K562 (cell line): Measurements from ENCODE around the gene MLIP. TPM values are rescaled to one million over a fixed set of nuclear protein-coding genes. Genes with fewer than 3 reads are reported as not detected.

Experiments used
- ATAC-seq: fragments of 200-7000 bp; cut with Tn5 transposase; 3 replicates; pipeline ENCODE4 v1.9.1; 2020; ENCODE audit warnings: moderate library complexity
- BruUV-seq: library from RNA; stranded (reverse); fragments of 400-500 nt; replicated peaks from 2 replicates; lab custom pipeline; 2021; lab: Mats Ljungman, UMichigan
- CTCF ChIA-PET: fragments of 300-600 bp; formaldehyde crosslinking; extraction: SDS; loops from one replicate; lab custom pipeline; 2021; ENCODE audit warnings: low intra/inter-chr PET ratio; lab: Yijun Ruan, JAX
- POLR2A ChIA-PET: fragments of 300-600, 350-650 bp; sonication (Branson Sonifier 250); formaldehyde crosslinking; extraction: SDS; loops from one replicate; lab custom pipeline; 2021; ENCODE audit warnings: antibody characterized with exemption, inconsistent platforms; lab: Yijun Ruan, JAX
- DNase-seq, 4 experiments: peaks; one replicate each; pipeline versions ENCODE4 v3.0.0 to v3.0.0-alpha.2; 2011 to 2018; ENCODE audit warnings: low spot score in 3 of 4, mixed read lengths in 3 of 4; ENCODE audit errors: extremely low read depth in 1 of 4
- FAIRE-seq: peaks from 2 replicates; lab custom pipeline; 2011; peaks lifted over from hg19 to GRCh38; lab: Jason Lieb, UNC
- H2AFZ ChIP-seq: 2 replicates; pipeline ENCODE4 v1.6.0; 2011; ENCODE audit warnings: low read depth, low read length, control low read depth, inconsistent platforms
- H3K27ac ChIP-seq: fragments of 200-600 bp; 3 replicates; pipeline ENCODE4 v1.8.0; 2011; ENCODE audit warnings: low read depth, mild to moderate bottlenecking, control low read depth, inconsistent platforms, low read length, moderate library complexity, mixed read lengths; ENCODE audit errors: extremely low read depth
- H3K27me3 ChIP-seq, 2 experiments: fragments of 300-600 bp in 1 of 2; 2 replicates in 1 of 2; 3 replicates in 1 of 2; pipeline versions ENCODE4 v1.6.0 to v1.8.0; 2011; ENCODE audit warnings: inconsistent platforms in 2 of 2, low read length in 2 of 2, mild to moderate bottlenecking in 1 of 2, mixed read lengths in 1 of 2, moderate library complexity in 1 of 2; ENCODE audit not compliant: control insufficient read depth in 2 of 2, insufficient read depth in 2 of 2
- H3K36me3 ChIP-seq: fragments of 300-600 bp; 3 replicates; pipeline ENCODE4 v1.8.0; 2011; ENCODE audit warnings: mild to moderate bottlenecking, low read length, inconsistent platforms; ENCODE audit not compliant: control insufficient read depth, insufficient read depth
- H3K4me1 ChIP-seq, 2 experiments: fragments of 200-600 bp in 1 of 2; replicated peaks in 1 of 2; 2 replicates in 1 of 2; 3 replicates in 1 of 2; pipeline versions ENCODE4 v1.5.1 to v1.8.0; 2011; ENCODE audit warnings: inconsistent platforms in 2 of 2, low read length in 2 of 2, mild to moderate bottlenecking in 1 of 2, mixed read lengths in 1 of 2, moderate library complexity in 1 of 2; ENCODE audit not compliant: control insufficient read depth in 2 of 2, insufficient read depth in 2 of 2
- H3K4me2 ChIP-seq: 2 replicates; pipeline ENCODE4 v1.6.1; 2011; ENCODE audit warnings: low read length, control low read depth, inconsistent platforms, mixed read lengths; ENCODE audit not compliant: insufficient read depth
- H3K4me3 ChIP-seq: fragments of 200-600 bp; sonication (generic), shearing (Covaris generic); 2 replicates; pipeline ENCODE4 v1.5.1; 2016; ENCODE audit warnings: control low read depth, inconsistent platforms
- H3K79me2 ChIP-seq: fragments of 200-600 bp; 3 replicates; pipeline ENCODE4 v1.8.0; 2011; ENCODE audit warnings: low read length, inconsistent platforms; ENCODE audit not compliant: control insufficient read depth, insufficient read depth
- H3K9ac ChIP-seq, 2 experiments: 2 replicates each; pipeline versions ENCODE4 v1.6.0 to v1.6.1; 2011; ENCODE audit warnings: low read depth in 2 of 2, low read length in 2 of 2, control low read depth in 1 of 2, inconsistent platforms in 1 of 2, mild to moderate bottlenecking in 1 of 2, mixed read lengths in 1 of 2; ENCODE audit not compliant: insufficient read depth in 1 of 2
- H3K9me1 ChIP-seq: one replicate; pipeline ENCODE4 v1.6.0; 2011; ENCODE audit warnings: inconsistent platforms, mild to moderate bottlenecking, low read length, moderate library complexity; ENCODE audit not compliant: control insufficient read depth, insufficient read depth
- H3K9me3 ChIP-seq: replicated peaks from 2 replicates; pipeline ENCODE4 v1.5.1; 2011; ENCODE audit warnings: low read depth, low read length, inconsistent platforms; ENCODE audit not compliant: control insufficient read depth, insufficient read depth
- H4K20me1 ChIP-seq: replicated peaks from 2 replicates; pipeline ENCODE4 v1.6.1; 2011; ENCODE audit warnings: low read length, inconsistent platforms, mixed read lengths; ENCODE audit not compliant: control insufficient read depth, insufficient read depth
- ASH1L ChIP-seq: fragments of 450-650 bp; IDR thresholded peaks from 2 replicates; pipeline ENCODE4 v1.6.1; 2018; ENCODE audit warnings: borderline replicate concordance, mild to moderate bottlenecking, low read depth; ENCODE audit not compliant: partially characterized antibody
- ELF1 ChIP-seq: fragments of 200-800 bp; sonication (Bioruptor generic); IDR thresholded peaks from 2 replicates; pipeline ENCODE4 v1.6.1; 2016; ENCODE audit warnings: missing genetic modification characterization, missing compliant biosample characterization
- HOXB6 ChIP-seq: fragments of 250-450 bp; sonication (Bioruptor Pico); IDR thresholded peaks from 2 replicates; pipeline ENCODE4 v1.5.1; 2022; ENCODE audit warnings: mild to moderate bottlenecking, borderline replicate concordance
- IFI16 ChIP-seq: fragments of 250-450 bp; sonication (Bioruptor Pico); IDR thresholded peaks from 2 replicates; pipeline ENCODE4 v2.1.2; 2022; ENCODE audit warnings: mild to moderate bottlenecking, inconsistent platforms
- RAD21 ChIP-seq, 2 experiments: fragments of 250-450 bp in 1 of 2; fragments of 450-650 bp in 1 of 2; sonication (Bioruptor Pico) in 1 of 2; formaldehyde crosslinking in 1 of 2; IDR thresholded peaks in 1 of 2; conservative IDR thresholded peaks in 1 of 2; 2 replicates each; pipeline versions ENCODE4 v1.4.0 to v1.8.0; 2020 to 2022; ENCODE audit warnings: mild to moderate bottlenecking in 2 of 2, moderate library complexity in 1 of 2
- SMAD1 ChIP-seq: fragments of 150-350 bp; IDR thresholded peaks from 2 replicates; pipeline ENCODE4 v1.6.1; 2014; ENCODE audit warnings: low read length, low read depth; ENCODE audit not compliant: partially characterized antibody
- ZBTB9 ChIP-seq: fragments of 450-650 bp; formaldehyde crosslinking; IDR thresholded peaks from 2 replicates; pipeline ENCODE4 v1.4.0; 2020; ENCODE audit warnings: mild to moderate bottlenecking, moderate library complexity
- ZNF780A ChIP-seq: fragments of 250-450 bp; sonication (Bioruptor Pico); IDR thresholded peaks from 2 replicates; pipeline ENCODE4 v1.5.0; 2021; ENCODE audit warnings: mild to moderate bottlenecking
- WGBS: fragments of 100-300 bp; shearing (Covaris generic); methylation state at CpG from one replicate; pipeline ENCODE4 v1.1.6; 2016; ENCODE audit warnings: low coverage, mixed read lengths; ENCODE audit not compliant: insufficient coverage; ENCODE audit errors: missing lambda C conversion rate; 5-methylcytosine and 5-hydroxymethylcytosine counted together
- in situ Hi-C: fragments of 300-500 bp; cut with MboI; formaldehyde crosslinking; loops from 4 replicates; pipeline ENCODE4 v1.15.0; 2018; ENCODE audit warnings: inconsistent platforms, mixed read lengths
- intact Hi-C: fragments of 100-400 bp; cut with micrococcal nuclease; formaldehyde crosslinking; loops from 2 replicates; pipeline ENCODE4 v1.14.2; 2022
- polyA plus RNA-seq, 8 experiments: library from polyadenylated mRNA; depleted of rRNA in 4 of 8; stranded (reverse) in 5 of 8; unstranded in 3 of 8; fragments of >200 nt; fragmentation: Nextera tagmentation in 2 of 8; fragmentation: Illumina TruSeq in 1 of 8; extraction: Ambion mirVana in 2 of 8; extraction: Trizol in 1 of 8; gene quantifications; 2 replicates each; pipeline versions ENCODE4 v1.2.1 to v1.2.3, GENCODE V29; 2011 to 2014; ENCODE audit warnings: inconsistent platforms in 1 of 8, missing spikeins in 1 of 8
- total RNA-seq, 7 experiments: library from RNA; depleted of rRNA in 6 of 7; stranded (reverse); fragments of >200 nt in 6 of 7; fragmentation: Illumina TruSeq in 2 of 7; extraction: Trizol in 2 of 7; gene quantifications; 2 replicates each; pipeline versions ENCODE4 v1.2.1 to v1.2.3, GENCODE V29; 2011 to 2021; ENCODE audit warnings: low replicate concordance in 1 of 7

MLIP gene
- total and polyA plus RNA-seq, 9 of the 15 experiments (the other 6 are each of a cell fraction or from before 2014, with no cell fraction given) = not detected

DNA sequence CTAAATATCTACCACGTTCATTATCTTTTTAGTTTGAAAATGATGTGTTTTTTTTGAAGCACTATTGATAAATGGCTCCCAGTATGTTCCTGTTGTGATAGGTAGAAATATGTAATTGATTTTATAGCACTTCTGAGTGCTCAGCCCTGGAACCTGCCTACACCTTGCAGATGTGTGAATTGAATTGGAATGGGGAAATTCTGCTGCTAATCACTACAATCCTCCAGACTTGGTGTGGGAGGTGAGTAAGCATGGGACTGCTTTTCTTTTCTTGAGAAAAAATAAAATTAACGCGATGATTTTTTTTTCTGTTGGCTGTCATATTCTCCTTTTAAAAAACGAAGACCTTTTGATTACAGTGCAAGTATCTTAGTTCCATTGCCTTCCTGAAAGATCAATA, 37.1 kb upstream of the MLIP start:
- H3K9me1 ChIP-seq = no peaks in the 10 kb centered on the region
- intact Hi-C loops = no loop called here
- DNase-seq (no peak), FAIRE-seq (no peak), ATAC-seq (no peak)
- BruUV-seq = no TSS peak
- H3K4me3 ChIP-seq = no peak overlapping the region
- 0% methylated on average over 4 of the region's 4 CpGs for WGBS
- ChIA-PET POLR2A (no interaction called here), CTCF (no interaction called here)
- H3K4me1 ChIP-seq = no peaks in the 10 kb centered on the region
- H3K36me3 ChIP-seq = no peaks in the 10 kb centered on the region
- H2AFZ ChIP-seq = no peak overlapping the region
- TF ChIP-seq RAD21 (CRISPR knock-in tag; conservative IDR thresholded peaks at IDR 0.05 in 1 of 2, IDR thresholded peaks at IDR 0.05 in 1 of 2) (no peak), IFI16 (CRISPR knock-in tag) (no peak)
- H3K27me3 ChIP-seq = no peaks in the 10 kb centered on the region
- H3K9me3 ChIP-seq = no peaks in the 10 kb centered on the region; the same call in 1 of the 2 replicates
- H3K27ac ChIP-seq = no peak overlapping the region
- no peak overlapping the region for H3K9ac ChIP-seq
- H3K4me2 ChIP-seq = no peak overlapping the region
- H3K79me2 ChIP-seq = no peaks in the 10 kb centered on the region
- H4K20me1 ChIP-seq = no peaks in the 10 kb centered on the region
- in situ Hi-C loops = no loop called here

DNA sequence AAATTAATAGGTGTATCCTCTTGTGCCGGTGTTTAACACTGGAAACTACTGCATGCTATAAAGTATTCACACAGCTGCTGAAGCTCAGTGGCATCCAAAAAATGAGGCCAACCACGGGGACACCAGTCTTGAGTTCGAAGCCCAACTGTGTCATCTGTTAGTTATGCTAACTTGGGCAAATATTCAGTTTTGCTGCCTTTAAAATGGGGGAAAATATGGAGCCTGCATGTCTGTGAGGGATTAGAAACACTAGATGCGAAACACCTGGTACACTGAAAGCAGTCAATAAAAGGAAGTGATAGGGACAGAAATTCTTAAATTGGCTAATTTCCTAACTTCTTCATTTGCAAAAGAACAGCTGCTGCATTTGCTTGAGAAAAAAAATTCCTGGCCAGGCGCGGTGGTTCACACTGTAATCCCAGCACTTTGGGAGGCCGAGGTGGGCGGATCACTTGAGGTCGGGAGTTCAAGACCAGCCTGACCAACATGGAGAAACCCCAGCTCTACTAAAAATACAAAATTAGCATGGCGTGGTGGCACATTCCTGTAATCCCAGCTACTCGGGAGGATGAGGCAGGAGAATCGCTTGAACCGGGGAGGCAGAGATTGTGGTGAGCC, 36.6 kb upstream of the MLIP start:
- POLR2A ChIA-PET = no interaction called here

More for the DNA sequence above, 36.6 kb upstream of the MLIP start:
- Histone ChIP-seq H3K4me2 (no peak overlapping the region), H2AFZ (no peak overlapping the region), H3K36me3 (no peaks in the 10 kb centered on the region), H3K27me3 (no peaks in the 10 kb centered on the region), H3K27ac (no peak overlapping the region), H3K9ac (no peak overlapping the region), H3K9me1 (no peaks in the 10 kb centered on the region), H4K20me1 (no peaks in the 10 kb centered on the region), H3K79me2 (no peaks in the 10 kb centered on the region), H3K4me3 (no peak overlapping the region), H3K9me3 (no peaks in the 10 kb centered on the region; the same call in 1 of the 2 replicates), H3K4me1 (no peaks in the 10 kb centered on the region)
- BruUV-seq = no TSS peak
- TF ChIP-seq ELF1 (tag) (no peak), HOXB6 (CRISPR knock-in tag) (no peak), ZBTB9 (CRISPR knock-in tag) (no peak), ASH1L (no peak), SMAD1 (no peak), ZNF780A (CRISPR knock-in tag) (no peak)
- 0% methylated on average over 13 of the region's 13 CpGs for WGBS
- ATAC-seq (no peak), FAIRE-seq (no peak), DNase-seq (no peak)
- intact Hi-C loops (no loop called here), in situ Hi-C loops (no loop called here)
- CTCF ChIA-PET = no interaction called here
